Mesenteric fat pad (tissue), 1 donor: Measurements from ENCODE around the gene TSHZ3. TPM values are rescaled to one million over a fixed set of nuclear protein-coding genes. Genes with fewer than 3 reads are reported as not detected.

Experiments used
- DNase-seq: peaks from one replicate; pipeline ENCODE4 v3.0.0-alpha.2; 2020; ENCODE audit warnings: low spot score
- total RNA-seq: library from RNA; stranded (reverse); fragmentation: NEBNext Ultra II Directional; extraction: Animal tissue kit (Norgen Biotek cat#: 25700); gene quantifications from one replicate; pipeline ENCODE4 v1.2.1, GENCODE V29; 2021
- donor health status: DM: yes; HTN: yes; CAD: no.

TSHZ3 gene
- total RNA-seq, 1 donor from 2014 or later = 12.6 TPM

GRCh38 chr19:31252441-31252840 lies 96.8 kb downstream of the TSHZ3 start:
- no peak for DNase-seq

- DNase-seq = no peak
Observed at GRCh38 chr19:31249217-31249616, 100.0 kb downstream of the TSHZ3 start.

GRCh38 chr19:31235806-31236205 lies 113.4 kb downstream of the TSHZ3 start:
- no peak for DNase-seq

- no peak for DNase-seq
Observed at GRCh38 chr19:31233295-31233800, 115.9 kb downstream of the TSHZ3 start.

GRCh38 chr19:31232871-31233270 lies 116.4 kb downstream of the TSHZ3 start:
- DNase-seq = no peak

- no peak for DNase-seq
Observed at GRCh38 chr19:31232180-31232579, 117.1 kb downstream of the TSHZ3 start.

GRCh38 chr19:31231237-31231636 lies 118.0 kb downstream of the TSHZ3 start:
- no peak for DNase-seq

GRCh38 chr19:31226151-31226935 lies 122.9 kb downstream of the TSHZ3 start:
- DNase-seq = no peak
